ENCODE measurements around the gene GDI1.

GRCh38 chrX:154488336-154489075 is 51.6 kb downstream of the GDI1 start:
- TF ChIP-seq CTCF (IDR thresholded peaks at IDR 0.05) = no peak
- TF ChIP-seq POLR2A (IDR thresholded peaks at IDR 0.05) = no peak
